Urinary bladder (tissue), 4 donors: ENCODE results near the gene CHIA. TPM values are rescaled to one million over a fixed set of nuclear protein-coding genes. Genes with fewer than 3 reads are reported as not detected.
A peak's percentile ranks its signal among the peaks of the same experiment; 100 is the strongest.
"Not testable (repeated sequence)": the region's sequence is repeated elsewhere in the genome, so short reads cannot be mapped to it uniquely, and the experiment has no call there.

Experiments used
- DNase-seq: peaks from one replicate; pipeline ENCODE4 v3.0.0-alpha.2; 2015; ENCODE audit errors: extremely low spot score
- H3K27ac ChIP-seq: one replicate; pipeline ENCODE4 v1.5.1; 2013; ENCODE audit warnings: low read depth, mild to moderate bottlenecking, moderate library complexity
- H3K36me3 ChIP-seq: one replicate; pipeline ENCODE4 v1.6.1; 2013; ENCODE audit warnings: mild to moderate bottlenecking, moderate library complexity; ENCODE audit not compliant: insufficient read depth
- H3K4me1 ChIP-seq: one replicate; pipeline ENCODE4 v1.6.1; 2013; ENCODE audit warnings: mild to moderate bottlenecking, moderate library complexity; ENCODE audit not compliant: insufficient read depth
- H3K4me3 ChIP-seq: one replicate; pipeline ENCODE4 v1.5.1; 2013; ENCODE audit warnings: low read depth, low read length
- WGBS: extraction: QIAGEN DNeasy Blood & Tissue Kit; methylation state at CpG from one replicate; pipeline ENCODE4 v1.1.7; 2013; 5-methylcytosine and 5-hydroxymethylcytosine counted together
- polyA plus RNA-seq: library from polyadenylated mRNA; stranded (reverse); fragments of 200-250 nt; gene quantifications from one replicate; pipeline ENCODE4 v1.2.3, GENCODE V29; 2013
- total RNA-seq: library from RNA; depleted of rRNA; stranded (reverse); fragments of >200 nt; gene quantifications from one replicate; pipeline ENCODE4 v1.2.3, GENCODE V29; 2014
- donor health status: healthy with polysubstance abuse.
- donor health status: healthy.

CHIA gene
- total and polyA plus RNA-seq, 2 donors: not detected

- DNase-seq: no peak
- WGBS: 64% methylated on average over 3 of the region's 3 CpGs
- Histone ChIP-seq H3K27ac (no peak overlapping the region), H3K4me3 (no peak overlapping the region), H3K4me1 (no peaks in the 10 kb centered on the region), H3K36me3 (no peaks in the 10 kb centered on the region)
These were observed 27.9 kb downstream of the CHIA start for GRCh38 chr1:111318523-111318922.

- H3K4me3 ChIP-seq: no peak overlapping the region
- no peak overlapping the region for H3K27ac ChIP-seq
- WGBS: 74% methylated on average over 12 of the region's 12 CpGs
- DNase-seq: no peak
- H3K4me1 ChIP-seq: no peaks in the 10 kb centered on the region
- no peaks in the 10 kb centered on the region for H3K36me3 ChIP-seq
These were observed 29.6 kb downstream of the CHIA start for GRCh38 chr1:111320066-111320879.

- DNase-seq: no peak
- Histone ChIP-seq H3K4me1 (no peaks in the 10 kb centered on the region), H3K36me3 (no peaks in the 10 kb centered on the region), H3K4me3 (no peak overlapping the region), H3K27ac (no peak overlapping the region)
- WGBS: 85% methylated on average over 1 of the region's 1 CpG
These were observed 32.6 kb downstream of the CHIA start for GRCh38 chr1:111323231-111323630.

GRCh38 chr1:111332190-111332589 lies 41.5 kb downstream of the CHIA start:
- Histone ChIP-seq H3K4me1 (no peaks in the 10 kb centered on the region), H3K4me3 (no peak overlapping the region), H3K27ac (no peak overlapping the region), H3K36me3 (no peaks in the 10 kb centered on the region)
- WGBS: 77% methylated on average over 1 of the region's 1 CpG
- DNase-seq: no peak

GRCh38 chr1:111334169-111334568 lies 43.5 kb downstream of the CHIA start:
- H3K36me3 ChIP-seq: no peaks in the 10 kb centered on the region
- H3K4me1 ChIP-seq: no peaks in the 10 kb centered on the region
- no peak overlapping the region for H3K27ac ChIP-seq
- no peak overlapping the region for H3K4me3 ChIP-seq
- DNase-seq: no peak
- 58% methylated on average over 2 of the region's 2 CpGs for WGBS

- not testable (repeated sequence) for DNase-seq, H3K27ac ChIP-seq, H3K4me1 ChIP-seq, H3K36me3 ChIP-seq, H3K4me3 ChIP-seq
- WGBS: 86% methylated on average over 15 of the region's 15 CpGs
These were observed 44.7 kb downstream of the CHIA start for GRCh38 chr1:111335214-111335877.

- WGBS: 52% methylated on average over 2 of the region's 2 CpGs
- H3K36me3 ChIP-seq, H3K4me1 ChIP-seq, H3K4me3 ChIP-seq, H3K27ac ChIP-seq, DNase-seq: not testable (repeated sequence)
These were observed 48.2 kb downstream of the CHIA start for GRCh38 chr1:111338849-111339248.

GRCh38 chr1:111346089-111346885 lies 55.6 kb downstream of the CHIA start:
- peak; percentile 82 for DNase-seq
- no peaks in the 10 kb centered on the region for H3K4me1 ChIP-seq
- 1% methylated on average over 45 of the region's 45 CpGs for WGBS

GRCh38 chr1:111347026-111347425 lies 56.4 kb downstream of the CHIA start:
- DNase-seq: no peak
- H3K27ac ChIP-seq: peak overlapping the region; percentile 46
- H3K36me3 ChIP-seq: peaks cover 2% of the 10 kb centered on the region
- WGBS: 26% methylated on average over 6 of the region's 6 CpGs
- no peaks in the 10 kb centered on the region for H3K4me1 ChIP-seq
- peak overlapping the region; percentile 41 for H3K4me3 ChIP-seq

More at GRCh38 chr1:111346089-111346885, 55.6 kb downstream of the CHIA start:
- H3K27ac ChIP-seq: peak overlapping the region; percentile 73
- H3K4me3 ChIP-seq: peak overlapping the region; percentile 41
- H3K36me3 ChIP-seq: peaks cover 2% of the 10 kb centered on the region

GRCh38 chr1:111351700-111352099 lies 61.0 kb downstream of the CHIA start:
- Histone ChIP-seq H3K27ac (no peak overlapping the region), H3K36me3 (peaks cover 2% of the 10 kb centered on the region), H3K4me1 (no peaks in the 10 kb centered on the region), H3K4me3 (no peak overlapping the region)
- no peak for DNase-seq

- Histone ChIP-seq H3K4me1 (no peaks in the 10 kb centered on the region), H3K4me3 (no peak overlapping the region), H3K36me3 (peaks cover 2% of the 10 kb centered on the region), H3K27ac (peak overlapping the region; percentile 67)
- no peak for DNase-seq
These were observed 63.9 kb downstream of the CHIA start for GRCh38 chr1:111354584-111354983.

GRCh38 chr1:111358964-111359363 lies 68.3 kb downstream of the CHIA start:
- Histone ChIP-seq H3K27ac (no peak overlapping the region), H3K36me3 (no peaks in the 10 kb centered on the region), H3K4me1 (no peaks in the 10 kb centered on the region), H3K4me3 (no peak overlapping the region)
- no peak for DNase-seq
- WGBS: 67% methylated on average over 2 of the region's 2 CpGs

- no peak for DNase-seq
- Histone ChIP-seq H3K27ac (peak overlapping the region; percentile 29), H3K4me3 (no peak overlapping the region), H3K4me1 (no peaks in the 10 kb centered on the region), H3K36me3 (no peaks in the 10 kb centered on the region)
- WGBS: 89% methylated on average over 3 of the region's 3 CpGs
These were observed 68.7 kb downstream of the CHIA start for GRCh38 chr1:111359376-111359775.
